Measurements from ENCODE around the gene NEU4. TPM values are rescaled to one million over a fixed set of nuclear protein-coding genes. Genes with fewer than 3 reads are reported as not detected.

The NEU4 gene
- total RNA-seq, 1 donor from 2014 or later, result 0.09 TPM

DNA sequence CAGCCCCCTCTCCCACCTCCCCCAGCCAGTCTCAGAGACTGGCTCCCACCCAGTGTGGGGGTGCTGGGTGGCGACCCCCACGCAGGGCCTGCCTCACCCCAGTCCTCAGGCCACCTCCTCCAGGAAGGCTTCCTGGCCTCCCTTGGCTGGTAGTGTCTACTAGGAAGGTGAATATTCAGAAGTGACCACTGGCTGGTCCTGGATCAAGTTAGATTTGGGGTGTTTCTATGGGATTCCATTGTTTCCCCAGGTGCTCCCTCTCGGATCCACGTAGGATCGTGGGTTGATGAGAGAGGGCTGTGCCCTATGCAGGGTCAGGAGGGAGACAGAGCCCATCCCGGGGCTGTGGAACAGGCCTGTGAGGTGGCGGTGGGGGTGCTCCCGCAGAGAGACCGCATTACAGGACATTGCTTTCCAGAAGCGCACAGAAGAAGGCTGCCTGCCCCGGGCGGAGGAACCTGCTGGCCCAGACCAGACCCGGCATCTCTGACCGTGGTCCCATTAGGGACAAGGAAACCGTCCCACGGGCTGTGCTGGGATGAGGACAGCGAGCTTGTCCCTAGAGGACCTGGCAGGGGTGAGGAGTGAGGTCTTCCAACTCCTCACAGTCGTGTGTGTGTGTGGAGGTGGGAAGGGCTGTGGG is 46.4 kb downstream of the NEU4 start:
- Mint-ChIP-seq H3K27ac (ENCODE audit: unreplicated experiment) (no peak overlapping the region), H3K4me3 (ENCODE audit: unreplicated experiment) (no peak overlapping the region), H3K4me1 (ENCODE audit: low read depth, unreplicated experiment) (no peaks in the 10 kb centered on the region), H3K36me3 (ENCODE audit: low read depth, unreplicated experiment) (no peaks in the 10 kb centered on the region), H3K9me3 (ENCODE audit: unreplicated experiment) (no peaks in the 10 kb centered on the region), H3K27me3 (ENCODE audit: low read depth, unreplicated experiment) (peaks cover 14% of the 10 kb centered on the region)
- no peak overlapping the region for H2AFZ ChIP-seq (ENCODE audit: low read depth, low read length)
- no peak overlapping the region for H3K4me3 ChIP-seq (ENCODE audit: insufficient read depth, low read depth, low read length)
- FAIRE-seq (no peak), DNase-seq (ENCODE audit: low read depth) (no peak)
- no peak overlapping the region for H3K4me2 ChIP-seq (ENCODE audit: low read length)
- peaks cover 9% of the 10 kb centered on the region for H3K4me1 ChIP-seq (ENCODE audit: insufficient read depth, low read length)
- H4K20me1 ChIP-seq (ENCODE audit: insufficient read depth, low read length), result no peaks in the 10 kb centered on the region
- H3K9ac ChIP-seq (ENCODE audit: low read length), result no peak overlapping the region
- TF ChIP-seq, protein P1, sequence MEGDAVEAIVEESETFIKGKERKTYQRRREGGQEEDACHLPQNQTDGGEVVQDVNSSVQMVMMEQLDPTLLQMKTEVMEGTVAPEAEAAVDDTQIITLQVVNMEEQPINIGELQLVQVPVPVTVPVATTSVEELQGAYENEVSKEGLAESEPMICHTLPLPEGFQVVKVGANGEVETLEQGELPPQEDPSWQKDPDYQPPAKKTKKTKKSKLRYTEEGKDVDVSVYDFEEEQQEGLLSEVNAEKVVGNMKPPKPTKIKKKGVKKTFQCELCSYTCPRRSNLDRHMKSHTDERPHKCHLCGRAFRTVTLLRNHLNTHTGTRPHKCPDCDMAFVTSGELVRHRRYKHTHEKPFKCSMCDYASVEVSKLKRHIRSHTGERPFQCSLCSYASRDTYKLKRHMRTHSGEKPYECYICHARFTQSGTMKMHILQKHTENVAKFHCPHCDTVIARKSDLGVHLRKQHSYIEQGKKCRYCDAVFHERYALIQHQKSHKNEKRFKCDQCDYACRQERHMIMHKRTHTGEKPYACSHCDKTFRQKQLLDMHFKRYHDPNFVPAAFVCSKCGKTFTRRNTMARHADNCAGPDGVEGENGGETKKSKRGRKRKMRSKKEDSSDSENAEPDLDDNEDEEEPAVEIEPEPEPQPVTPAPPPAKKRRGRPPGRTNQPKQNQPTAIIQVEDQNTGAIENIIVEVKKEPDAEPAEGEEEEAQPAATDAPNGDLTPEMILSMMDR (IDR thresholded peaks at IDR 0.05; ENCODE audit: insufficient read depth, low read depth, low read length), result no peak
- no peak for TF ChIP-seq EZH2 (IDR thresholded peaks at IDR 0.05; ENCODE audit: insufficient read depth, low read length)
- H3K9me3 ChIP-seq (ENCODE audit: insufficient read depth, low read depth, low read length), result no peaks in the 10 kb centered on the region
- H3K36me3 ChIP-seq (ENCODE audit: insufficient read depth, low read length), result no peaks in the 10 kb centered on the region
- no peaks in the 10 kb centered on the region for H3K79me2 ChIP-seq (ENCODE audit: insufficient read depth, low read length)
- H3K27me3 ChIP-seq (ENCODE audit: insufficient read depth, low read length), result no peaks in the 10 kb centered on the region
- no peak overlapping the region for H3K27ac ChIP-seq (ENCODE audit: low read depth, low read length)

DNA sequence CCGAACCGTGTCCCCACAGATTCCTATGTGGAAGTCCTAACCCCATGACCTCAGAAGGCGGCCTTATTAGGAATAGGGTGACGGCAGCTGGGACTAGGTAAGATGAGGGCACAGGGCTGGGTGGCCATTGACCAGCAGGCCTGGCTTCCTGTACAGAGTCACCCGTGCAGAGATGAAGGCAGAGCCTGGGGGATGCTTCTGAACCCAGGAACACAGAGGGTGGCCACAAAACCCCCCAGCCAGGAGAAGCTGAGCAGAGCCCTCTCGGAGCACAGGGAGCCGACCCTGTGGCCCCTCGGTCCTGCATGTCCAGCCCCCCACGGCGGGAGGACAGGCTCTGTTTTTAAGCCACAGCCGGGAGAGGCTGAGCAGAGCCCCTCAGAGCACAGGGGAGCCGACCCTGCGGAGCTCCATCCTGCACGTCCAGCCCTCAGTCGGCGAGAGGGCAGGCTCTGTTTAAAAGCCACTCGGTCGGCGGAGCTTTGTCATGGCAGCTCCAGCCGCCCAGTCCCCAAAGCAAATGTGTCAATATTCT is 47.0 kb downstream of the NEU4 start:
- Histone ChIP-seq H3K36me3 (ENCODE audit: insufficient read depth, low read length) (no peaks in the 10 kb centered on the region), H3K27ac (ENCODE audit: low read depth, low read length) (no peak overlapping the region), H3K27me3 (ENCODE audit: insufficient read depth, low read length) (no peaks in the 10 kb centered on the region), H3K79me2 (ENCODE audit: insufficient read depth, low read length) (no peaks in the 10 kb centered on the region), H3K4me2 (ENCODE audit: low read length) (no peak overlapping the region), H3K4me3 (ENCODE audit: insufficient read depth, low read depth, low read length) (no peak overlapping the region), H3K4me1 (ENCODE audit: insufficient read depth, low read length) (peaks cover 9% of the 10 kb centered on the region), H3K9me3 (ENCODE audit: insufficient read depth, low read depth, low read length) (no peaks in the 10 kb centered on the region), H2AFZ (ENCODE audit: low read depth, low read length) (no peak overlapping the region), H4K20me1 (ENCODE audit: insufficient read depth, low read length) (no peaks in the 10 kb centered on the region), H3K9ac (ENCODE audit: low read length) (no peak overlapping the region)
- Mint-ChIP-seq H3K4me1 (ENCODE audit: low read depth, unreplicated experiment) (no peaks in the 10 kb centered on the region), H3K36me3 (ENCODE audit: low read depth, unreplicated experiment) (no peaks in the 10 kb centered on the region), H3K4me3 (ENCODE audit: unreplicated experiment) (no peak overlapping the region), H3K27ac (ENCODE audit: unreplicated experiment) (no peak overlapping the region), H3K9me3 (ENCODE audit: unreplicated experiment) (no peaks in the 10 kb centered on the region), H3K27me3 (ENCODE audit: low read depth, unreplicated experiment) (peaks cover 14% of the 10 kb centered on the region)
- TF ChIP-seq, protein P1 (IDR thresholded peaks at IDR 0.05; ENCODE audit: insufficient read depth, low read depth, low read length), result no peak
- TF ChIP-seq EZH2 (IDR thresholded peaks at IDR 0.05; ENCODE audit: insufficient read depth, low read length), result no peak
- FAIRE-seq (no peak), DNase-seq (ENCODE audit: low read depth) (no peak)

DNA sequence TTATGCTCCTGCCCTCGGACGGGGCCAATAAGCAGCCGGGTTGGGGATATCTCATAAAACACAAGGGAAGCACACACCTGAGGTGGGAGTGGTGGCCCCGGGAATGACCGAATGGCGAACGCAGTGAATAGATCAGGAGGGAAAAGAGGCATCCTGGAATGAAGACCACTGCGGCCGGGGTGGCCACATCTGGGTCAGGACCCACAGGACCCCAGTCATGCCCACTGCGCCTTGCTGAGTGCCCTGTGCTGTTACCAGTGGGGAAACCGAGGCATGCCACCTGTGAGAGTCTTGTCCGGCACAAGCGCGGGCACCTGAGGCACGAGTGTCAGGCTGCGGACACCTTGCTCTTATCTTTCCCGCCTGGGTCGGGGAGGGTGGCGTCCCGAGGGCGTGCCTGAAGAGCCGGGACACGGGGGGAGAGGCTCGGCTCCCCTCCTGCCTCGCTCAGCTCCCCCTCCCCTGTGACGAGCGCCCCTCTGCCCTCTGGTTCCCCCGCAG is 48.1 kb downstream of the NEU4 start:
- no peak for TF ChIP-seq EZH2 (IDR thresholded peaks at IDR 0.05; ENCODE audit: insufficient read depth, low read length)
- TF ChIP-seq, protein P1 (IDR thresholded peaks at IDR 0.05; ENCODE audit: insufficient read depth, low read depth, low read length), result no peak
- Histone ChIP-seq H3K9me3 (ENCODE audit: insufficient read depth, low read depth, low read length) (no peaks in the 10 kb centered on the region), H3K79me2 (ENCODE audit: insufficient read depth, low read length) (no peaks in the 10 kb centered on the region), H3K9ac (ENCODE audit: low read length) (no peak overlapping the region), H3K4me2 (ENCODE audit: low read length) (no peak overlapping the region), H4K20me1 (ENCODE audit: insufficient read depth, low read length) (no peaks in the 10 kb centered on the region), H3K27ac (ENCODE audit: low read depth, low read length) (no peak overlapping the region), H2AFZ (ENCODE audit: low read depth, low read length) (no peak overlapping the region), H3K27me3 (ENCODE audit: insufficient read depth, low read length) (peaks cover 4% of the 10 kb centered on the region), H3K36me3 (ENCODE audit: insufficient read depth, low read length) (no peaks in the 10 kb centered on the region), H3K4me1 (ENCODE audit: insufficient read depth, low read length) (peaks cover 9% of the 10 kb centered on the region), H3K4me3 (ENCODE audit: insufficient read depth, low read depth, low read length) (no peak overlapping the region)
- H3K27ac Mint-ChIP-seq (ENCODE audit: unreplicated experiment), result no peak overlapping the region
- DNase-seq (ENCODE audit: low read depth) (no peak), FAIRE-seq (no peak)
- no peaks in the 10 kb centered on the region for H3K36me3 Mint-ChIP-seq (ENCODE audit: low read depth, unreplicated experiment)
- peaks cover 14% of the 10 kb centered on the region for H3K27me3 Mint-ChIP-seq (ENCODE audit: low read depth, unreplicated experiment)
- H3K4me1 Mint-ChIP-seq (ENCODE audit: low read depth, unreplicated experiment), result no peaks in the 10 kb centered on the region
- H3K9me3 Mint-ChIP-seq (ENCODE audit: unreplicated experiment), result no peaks in the 10 kb centered on the region
- H3K4me3 Mint-ChIP-seq (ENCODE audit: unreplicated experiment), result no peak overlapping the region

All from astrocyte (in vitro differentiated cells and primary cell).